A549 (cell line): ENCODE measurements around the gene PDZD4. TPM values are rescaled to one million over a fixed set of nuclear protein-coding genes. Genes with fewer than 3 reads are reported as not detected.

Experiments
- ATAC-seq, 2 experiments: fragments of 200-7000 bp in 1 of 2; fragments of >200 bp in 1 of 2; cut with Nextera tagmentation in 1 of 2; cut with Tn5 transposase in 1 of 2; 3 replicates each; pipeline versions ENCODE4 v1.8.0 to v1.9.1; 2018 to 2020; ENCODE audit warnings: mild to moderate bottlenecking in 1 of 2, moderate library complexity in 1 of 2
- CTCF ChIA-PET: fragments of 300-600 bp; sonication (Branson Sonifier 250); formaldehyde crosslinking; extraction: SDS; loops from one replicate; lab custom pipeline; 2021; ENCODE audit warnings: antibody characterized with exemption, inconsistent platforms; lab: Yijun Ruan, JAX
- POLR2A ChIA-PET: fragments of 350-600 bp; formaldehyde crosslinking; extraction: SDS; loops from one replicate; lab custom pipeline; 2021; ENCODE audit warnings: antibody characterized with exemption, inconsistent platforms; lab: Yijun Ruan, JAX
- DNase-seq, 2 experiments: peaks; one replicate each; pipeline versions ENCODE4 v3.0.0 to v3.0.0-alpha.2; 2011 to 2016; ENCODE audit warnings: low read depth in 1 of 2, low spot score in 1 of 2
- FAIRE-seq: peaks from 2 replicates; lab custom pipeline; 2011; peaks lifted over from hg19 to GRCh38; lab: Jason Lieb, UNC
- H3K27ac ChIP-seq, 2 experiments: fragments of >200 bp; sonication (Bioruptor Twin); formaldehyde crosslinking; 3 replicates each; pipeline ENCODE4 v1.5.1; 2016 to 2017
- H3K4me1 ChIP-seq: fragments of >200 bp; sonication (Bioruptor Twin); formaldehyde crosslinking; 3 replicates; pipeline ENCODE4 v1.6.1; 2016
- H3K4me2 ChIP-seq: fragments of >200 bp; sonication (Bioruptor Twin); formaldehyde crosslinking; 3 replicates; pipeline ENCODE4 v1.6.1; 2016
- H3K4me3 ChIP-seq: fragments of >200 bp; sonication (Bioruptor Twin); formaldehyde crosslinking; 3 replicates; pipeline ENCODE4 v1.5.1; 2016
- H3K9me3 ChIP-seq: fragments of >200 bp; sonication (Bioruptor Twin); formaldehyde crosslinking; 3 replicates; pipeline ENCODE4 v1.6.1; 2016
- CBX2 ChIP-seq: fragments of 200-600 bp; sonication (generic); IDR thresholded peaks from 2 replicates; pipeline ENCODE4 v1.6.1; 2016; ENCODE audit warnings: low read depth, mild to moderate bottlenecking, borderline replicate concordance
- CHD2 ChIP-seq: fragments of 150-350 bp; IDR thresholded peaks from 2 replicates; pipeline ENCODE4 v1.6.1; 2014; ENCODE audit warnings: low read length; ENCODE audit not compliant: partially characterized antibody
- CHD4 ChIP-seq: fragments of 200-600 bp; sonication (generic); IDR thresholded peaks from 2 replicates; pipeline ENCODE4 v1.6.1; 2016; ENCODE audit warnings: antibody characterized with exemption, mild to moderate bottlenecking, borderline replicate concordance
- FOXS1 ChIP-seq: fragments of 250-450 bp; sonication (Bioruptor Pico); IDR thresholded peaks from 2 replicates; pipeline ENCODE4 v1.5.0; 2020; ENCODE audit warnings: mild to moderate bottlenecking, moderate library complexity
- HEYL ChIP-seq: fragments of 250-450 bp; sonication (Bioruptor Pico); IDR thresholded peaks from 2 replicates; pipeline ENCODE4 v1.8.0; 2021; ENCODE audit warnings: mild to moderate bottlenecking, moderate library complexity
- HOXA7 ChIP-seq: fragments of 250-450 bp; sonication (Bioruptor Pico); IDR thresholded peaks from 2 replicates; pipeline ENCODE4 v1.5.0; 2020; ENCODE audit warnings: mild to moderate bottlenecking, moderate library complexity
- MAZ ChIP-seq: fragments of 150-350 bp; IDR thresholded peaks from 2 replicates; pipeline ENCODE4 v1.6.1; 2014; ENCODE audit warnings: antibody characterized with exemption, low read depth, low read length, borderline replicate concordance
- NR3C1 ChIP-seq: fragments of >200 bp; sonication (Bioruptor Twin); formaldehyde crosslinking; IDR thresholded peaks from 3 replicates; pipeline ENCODE4 v1.6.1; 2017
- RARB ChIP-seq: fragments of 250-450 bp; sonication (Bioruptor Pico); IDR thresholded peaks from 2 replicates; pipeline ENCODE4 v1.8.0; 2021; ENCODE audit warnings: mild to moderate bottlenecking, moderate library complexity
- RFX5 ChIP-seq: fragments of 450-650 bp; IDR thresholded peaks from 2 replicates; pipeline ENCODE4 v1.7.1; 2014; ENCODE audit warnings: antibody characterized with exemption, mild to moderate bottlenecking, moderate library complexity
- RNF2 ChIP-seq: fragments of 200-600 bp; sonication (generic); IDR thresholded peaks from 2 replicates; pipeline ENCODE4 v1.6.1; 2016; ENCODE audit warnings: low read depth, mild to moderate bottlenecking, antibody characterized with exemption, moderate library complexity, borderline replicate concordance
- SREBF2 ChIP-seq: fragments of 450-650 bp; IDR thresholded peaks from 2 replicates; pipeline ENCODE4 v1.6.1; 2014; ENCODE audit warnings: mild to moderate bottlenecking, moderate library complexity
- TP53 ChIP-seq: fragments of 250-450 bp; sonication (Bioruptor Pico); IDR thresholded peaks from 2 replicates; pipeline ENCODE4 v1.5.0; 2021; ENCODE audit warnings: mild to moderate bottlenecking, moderate library complexity
- ZFP36 ChIP-seq: fragments of 450-650 bp; IDR thresholded peaks from 2 replicates; pipeline ENCODE4 v1.6.1; 2014; ENCODE audit warnings: borderline replicate concordance; ENCODE audit not compliant: partially characterized antibody
- WGBS: methylation state at CpG from one replicate; pipeline ENCODE4 v1.1.6; 2017; ENCODE audit errors: missing lambda C conversion rate; 5-methylcytosine and 5-hydroxymethylcytosine counted together
- polyA plus RNA-seq, 4 experiments: library from polyadenylated mRNA; depleted of rRNA in 3 of 4; stranded (reverse); fragments of >200 nt; fragmentation: RNase III in 1 of 4; extraction: RNeasy Plus Mini Kit Qiagen cat#74134 plus additional on column Dnase treatment in 1 of 4; gene quantifications; 2 replicates in 3 of 4; 3 replicates in 1 of 4; pipeline ENCODE4 v1.2.3, GENCODE V29; 2011 to 2017
- TF ChIP-seq, protein P1 (sequence below): fragments of 200-600 bp; sonication (generic); IDR thresholded peaks from 2 replicates; pipeline ENCODE4 v1.6.1; 2016; ENCODE audit warnings: antibody characterized with exemption, mild to moderate bottlenecking, moderate library complexity
- TF ChIP-seq, protein P2 (sequence below): fragments of >200 bp; sonication (Bioruptor Twin); formaldehyde crosslinking; IDR thresholded peaks from 2 replicates; pipeline ENCODE4 v1.6.1; 2016
- TF ChIP-seq, protein P3 (sequence below): fragments of 150-350 bp; IDR thresholded peaks from 2 replicates; pipeline ENCODE4 v1.6.1; 2014; ENCODE audit warnings: low read depth, mild to moderate bottlenecking, low read length
- TF ChIP-seq, protein P4 (sequence below): fragments of 450-650 bp; IDR thresholded peaks from 2 replicates; pipeline ENCODE4 v1.6.1; 2014; ENCODE audit warnings: antibody characterized with exemption
- TF ChIP-seq, protein P5 (sequence below): IDR thresholded peaks from 2 replicates; pipeline ENCODE4 v1.6.1; 2012

PDZD4 gene
- polyA plus RNA-seq, 2 of the 4 experiments (the other 2 are of a cell fraction): 1.2 to 3.0 TPM

DNA sequence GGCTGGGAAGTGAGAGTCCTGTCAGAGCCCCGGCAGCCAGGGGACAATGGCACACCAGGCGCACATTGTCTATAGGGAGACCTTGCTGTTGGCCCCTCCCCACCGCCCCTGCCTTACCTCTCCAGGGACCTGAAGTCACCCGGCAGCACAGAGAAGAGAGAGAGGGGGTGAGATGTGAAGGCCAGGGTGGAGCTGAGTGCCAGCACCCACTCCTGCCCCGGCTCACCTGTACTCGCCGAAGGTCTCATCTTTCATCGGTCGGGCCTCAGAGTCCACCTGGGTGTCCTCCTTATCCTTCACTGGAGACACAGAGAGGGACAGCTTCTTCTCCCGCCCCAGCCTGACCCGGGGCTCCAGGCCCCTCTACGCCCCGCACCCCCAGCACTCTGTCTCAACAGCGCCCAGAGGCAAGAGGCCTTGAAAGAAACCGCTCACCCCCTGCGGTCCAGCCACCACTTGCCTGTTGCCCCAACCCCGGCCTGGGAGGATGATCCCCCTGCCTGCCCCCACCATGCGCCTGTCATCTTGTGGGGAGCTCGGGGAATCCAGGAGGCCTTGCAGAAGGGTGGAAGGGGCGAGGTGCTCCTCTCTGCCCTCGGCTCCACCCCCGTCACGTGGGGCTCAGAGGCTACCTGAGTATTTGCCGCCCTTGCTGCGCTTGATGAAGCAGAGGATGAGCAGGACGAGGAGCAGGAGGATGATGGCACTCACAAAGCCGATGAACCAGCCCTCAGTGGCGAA is 33.1 kb upstream of the PDZD4 start:
- POLR2A ChIA-PET: no interaction called here
- WGBS: 65% methylated on average over 19 of the region's 28 CpGs

DNA sequence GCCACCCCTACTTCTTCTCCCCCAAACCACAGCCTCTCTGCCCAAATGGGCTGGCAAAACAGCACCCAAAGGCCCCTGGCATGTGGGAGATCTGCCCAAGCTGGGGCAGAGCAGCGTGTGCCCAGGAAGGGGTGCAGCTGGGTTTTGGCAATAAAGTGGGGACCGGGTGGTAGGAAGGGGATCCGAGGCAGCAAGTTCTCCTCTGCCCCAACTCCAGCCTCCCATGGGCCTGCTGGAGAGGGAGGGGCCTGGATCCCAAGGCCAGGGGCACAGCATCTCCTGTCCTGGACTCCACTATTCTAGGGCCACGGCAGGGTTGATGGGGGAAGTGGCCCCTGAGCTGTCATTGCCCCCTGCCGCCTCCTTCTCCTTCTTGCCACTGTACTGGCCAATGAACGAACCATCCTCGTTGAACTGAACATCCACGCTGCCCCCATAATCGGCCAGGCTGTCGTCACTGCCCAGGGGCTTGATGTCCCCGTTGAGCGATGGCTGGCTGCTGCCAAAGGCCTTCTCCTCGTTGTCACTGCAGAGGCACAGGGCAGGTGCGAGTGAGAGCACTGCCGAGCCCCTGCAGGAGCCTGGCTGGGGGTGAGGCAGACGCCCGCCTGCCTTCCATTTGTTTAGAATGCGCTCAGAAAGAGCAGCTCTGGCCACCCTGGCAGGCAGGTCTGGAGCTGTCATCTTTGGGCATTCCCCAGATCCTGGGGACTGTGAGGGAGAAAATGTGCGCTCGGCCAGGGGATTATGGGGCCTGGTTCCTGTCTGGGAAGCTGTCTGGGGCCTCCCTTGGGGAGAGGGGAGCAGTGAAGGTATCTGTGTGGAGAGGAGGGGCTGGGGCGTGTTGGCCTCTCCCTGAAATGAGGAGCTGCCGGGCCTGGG is 32.3 kb upstream of the PDZD4 start:
- TF ChIP-seq CHD2 (no peak), ZFP36 (no peak), HEYL (CRISPR knock-in tag) (no peak), SREBF2 (no peak), MAZ (no peak), HOXA7 (CRISPR knock-in tag) (no peak), NR3C1 (no peak), RNF2 (no peak), CHD4 (no peak), FOXS1 (CRISPR knock-in tag) (no peak)
- TF ChIP-seq, protein P1, sequence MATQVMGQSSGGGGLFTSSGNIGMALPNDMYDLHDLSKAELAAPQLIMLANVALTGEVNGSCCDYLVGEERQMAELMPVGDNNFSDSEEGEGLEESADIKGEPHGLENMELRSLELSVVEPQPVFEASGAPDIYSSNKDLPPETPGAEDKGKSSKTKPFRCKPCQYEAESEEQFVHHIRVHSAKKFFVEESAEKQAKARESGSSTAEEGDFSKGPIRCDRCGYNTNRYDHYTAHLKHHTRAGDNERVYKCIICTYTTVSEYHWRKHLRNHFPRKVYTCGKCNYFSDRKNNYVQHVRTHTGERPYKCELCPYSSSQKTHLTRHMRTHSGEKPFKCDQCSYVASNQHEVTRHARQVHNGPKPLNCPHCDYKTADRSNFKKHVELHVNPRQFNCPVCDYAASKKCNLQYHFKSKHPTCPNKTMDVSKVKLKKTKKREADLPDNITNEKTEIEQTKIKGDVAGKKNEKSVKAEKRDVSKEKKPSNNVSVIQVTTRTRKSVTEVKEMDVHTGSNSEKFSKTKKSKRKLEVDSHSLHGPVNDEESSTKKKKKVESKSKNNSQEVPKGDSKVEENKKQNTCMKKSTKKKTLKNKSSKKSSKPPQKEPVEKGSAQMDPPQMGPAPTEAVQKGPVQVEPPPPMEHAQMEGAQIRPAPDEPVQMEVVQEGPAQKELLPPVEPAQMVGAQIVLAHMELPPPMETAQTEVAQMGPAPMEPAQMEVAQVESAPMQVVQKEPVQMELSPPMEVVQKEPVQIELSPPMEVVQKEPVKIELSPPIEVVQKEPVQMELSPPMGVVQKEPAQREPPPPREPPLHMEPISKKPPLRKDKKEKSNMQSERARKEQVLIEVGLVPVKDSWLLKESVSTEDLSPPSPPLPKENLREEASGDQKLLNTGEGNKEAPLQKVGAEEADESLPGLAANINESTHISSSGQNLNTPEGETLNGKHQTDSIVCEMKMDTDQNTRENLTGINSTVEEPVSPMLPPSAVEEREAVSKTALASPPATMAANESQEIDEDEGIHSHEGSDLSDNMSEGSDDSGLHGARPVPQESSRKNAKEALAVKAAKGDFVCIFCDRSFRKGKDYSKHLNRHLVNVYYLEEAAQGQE: no peak
- TF ChIP-seq, protein P2, sequence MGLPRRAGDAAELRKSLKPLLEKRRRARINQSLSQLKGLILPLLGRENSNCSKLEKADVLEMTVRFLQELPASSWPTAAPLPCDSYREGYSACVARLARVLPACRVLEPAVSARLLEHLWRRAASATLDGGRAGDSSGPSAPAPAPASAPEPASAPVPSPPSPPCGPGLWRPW: no peak
- TF ChIP-seq, protein P3, sequence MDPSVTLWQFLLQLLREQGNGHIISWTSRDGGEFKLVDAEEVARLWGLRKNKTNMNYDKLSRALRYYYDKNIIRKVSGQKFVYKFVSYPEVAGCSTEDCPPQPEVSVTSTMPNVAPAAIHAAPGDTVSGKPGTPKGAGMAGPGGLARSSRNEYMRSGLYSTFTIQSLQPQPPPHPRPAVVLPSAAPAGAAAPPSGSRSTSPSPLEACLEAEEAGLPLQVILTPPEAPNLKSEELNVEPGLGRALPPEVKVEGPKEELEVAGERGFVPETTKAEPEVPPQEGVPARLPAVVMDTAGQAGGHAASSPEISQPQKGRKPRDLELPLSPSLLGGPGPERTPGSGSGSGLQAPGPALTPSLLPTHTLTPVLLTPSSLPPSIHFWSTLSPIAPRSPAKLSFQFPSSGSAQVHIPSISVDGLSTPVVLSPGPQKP: no peak
- TF ChIP-seq, protein P4, sequence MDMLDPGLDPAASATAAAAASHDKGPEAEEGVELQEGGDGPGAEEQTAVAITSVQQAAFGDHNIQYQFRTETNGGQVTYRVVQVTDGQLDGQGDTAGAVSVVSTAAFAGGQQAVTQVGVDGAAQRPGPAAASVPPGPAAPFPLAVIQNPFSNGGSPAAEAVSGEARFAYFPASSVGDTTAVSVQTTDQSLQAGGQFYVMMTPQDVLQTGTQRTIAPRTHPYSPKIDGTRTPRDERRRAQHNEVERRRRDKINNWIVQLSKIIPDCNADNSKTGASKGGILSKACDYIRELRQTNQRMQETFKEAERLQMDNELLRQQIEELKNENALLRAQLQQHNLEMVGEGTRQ: no peak
- ATAC-seq: no peak
- no peaks in the 10 kb centered on the region for H3K4me1 ChIP-seq
- no peak for DNase-seq
- 65% methylated on average over 20 of the region's 22 CpGs for WGBS
- no peaks in the 10 kb centered on the region for H3K9me3 ChIP-seq
- ChIA-PET CTCF (interaction anchor here (1.2 kb wide), 1 partner anchor 60 kb away, joined by 3 read pairs; no protein-coding TSS in a partner anchor), POLR2A (no interaction called here)
- no peak overlapping the region for H3K4me2 ChIP-seq
- no peak for FAIRE-seq
- no peak overlapping the region for H3K27ac ChIP-seq
- no peak overlapping the region for H3K4me3 ChIP-seq

More for the DNA sequence above, 33.1 kb upstream of the PDZD4 start:
- no peak for FAIRE-seq
- H3K4me1 ChIP-seq: no peaks in the 10 kb centered on the region
- H3K4me2 ChIP-seq: no peak overlapping the region
- no peak for TF ChIP-seq TP53 (CRISPR knock-in tag)
- no peak for TF ChIP-seq RFX5
- TF ChIP-seq, protein P5, sequence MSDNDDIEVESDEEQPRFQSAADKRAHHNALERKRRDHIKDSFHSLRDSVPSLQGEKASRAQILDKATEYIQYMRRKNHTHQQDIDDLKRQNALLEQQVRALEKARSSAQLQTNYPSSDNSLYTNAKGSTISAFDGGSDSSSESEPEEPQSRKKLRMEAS: no peak
- TF ChIP-seq ZFP36: no peak
- no peak for TF ChIP-seq MAZ
- TF ChIP-seq RARB: no peak
- no peak for TF ChIP-seq CBX2
- TF ChIP-seq RNF2: no peak
- TF ChIP-seq, all 56 proteins: peak for 0
- no peak for ATAC-seq
- no peak overlapping the region for H3K4me3 ChIP-seq
- no peak overlapping the region for H3K27ac ChIP-seq
- CTCF ChIA-PET: interaction anchor here (0.7 to 1.2 kb wide), 2 partner anchors 59 to 1754 kb away, joined by 3 read pairs; no protein-coding TSS in a partner anchor
- DNase-seq: no peak
- H3K9me3 ChIP-seq: no peaks in the 10 kb centered on the region
